ENCODE measurements around the gene FBN2.

The FBN2 gene

GRCh38 chr5:128254789-128255188 lies 283.3 kb downstream of the FBN2 start:
- no peak for DNase-seq (ENCODE audit: low read depth in 2 of 2)

GRCh38 chr5:128253880-128254279 lies 284.2 kb downstream of the FBN2 start:
- no peak for DNase-seq (ENCODE audit: low read depth in 2 of 2)

DNA sequence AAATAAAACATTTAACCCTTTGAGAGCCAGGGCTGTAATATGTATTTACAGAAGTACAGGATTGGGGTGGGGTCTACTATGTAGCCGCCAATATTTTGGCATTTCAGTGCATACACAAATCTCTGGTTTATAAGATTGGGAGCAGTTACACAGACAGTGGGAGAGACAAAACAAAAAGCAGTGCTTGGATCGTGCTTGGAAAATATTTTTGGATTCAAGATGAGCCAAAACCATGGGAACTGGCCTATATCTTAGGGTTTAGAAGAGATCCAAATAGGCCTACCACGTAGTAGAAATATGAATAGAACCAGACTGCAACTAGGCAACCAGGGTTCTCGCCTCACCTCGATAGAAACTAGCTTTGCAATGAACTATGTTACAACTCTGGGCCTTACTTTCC lies 284.9 kb downstream of the FBN2 start:
- DNase-seq (ENCODE audit: low read depth in 2 of 2): no peak

DNA sequence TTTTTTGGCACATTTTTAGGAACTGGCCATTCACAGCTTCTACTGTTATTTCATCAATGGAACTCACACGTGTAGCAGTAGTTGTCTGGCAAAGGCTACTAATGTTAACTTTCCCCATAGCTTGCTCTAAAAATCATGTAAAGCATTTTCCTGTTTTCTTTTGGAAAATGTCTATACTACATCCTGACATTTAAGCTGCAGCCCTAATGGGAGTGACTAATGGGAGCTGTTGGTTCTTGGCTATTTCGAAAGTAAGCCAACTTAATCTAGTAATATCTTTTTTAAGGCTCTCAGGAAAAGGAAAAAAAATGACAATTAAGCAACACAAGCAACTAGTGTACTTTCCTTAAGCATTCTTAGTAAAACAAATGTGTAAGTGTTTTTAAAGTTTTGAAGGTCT lies 285.3 kb downstream of the FBN2 start:
- DNase-seq (ENCODE audit: low read depth in 2 of 2): no peak

- no peak for DNase-seq (ENCODE audit: low read depth in 2 of 2)
Measured at GRCh38 chr5:128252196-128252595, 285.8 kb downstream of the FBN2 start.

DNA sequence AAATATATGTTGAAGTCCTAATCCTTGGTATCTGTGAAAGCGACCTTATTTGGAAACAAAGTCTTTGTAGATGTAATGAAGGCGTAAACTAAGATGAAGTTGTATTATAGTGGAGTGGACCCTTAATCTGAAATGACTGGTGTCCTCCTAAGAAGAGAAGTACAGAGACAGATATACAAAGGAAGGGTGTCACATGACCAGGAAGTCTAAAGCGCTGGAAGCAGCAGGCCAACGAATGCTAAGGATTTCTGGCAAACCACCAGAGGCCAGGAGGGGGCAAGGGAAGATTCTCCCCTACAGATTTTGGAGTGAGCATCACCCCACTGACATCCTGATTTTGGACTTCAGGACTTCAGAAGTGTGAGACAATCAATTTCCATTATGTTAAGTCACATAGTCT lies 292.1 kb downstream of the FBN2 start:
- no peak for DNase-seq (ENCODE audit: low read depth in 2 of 2)

DNA sequence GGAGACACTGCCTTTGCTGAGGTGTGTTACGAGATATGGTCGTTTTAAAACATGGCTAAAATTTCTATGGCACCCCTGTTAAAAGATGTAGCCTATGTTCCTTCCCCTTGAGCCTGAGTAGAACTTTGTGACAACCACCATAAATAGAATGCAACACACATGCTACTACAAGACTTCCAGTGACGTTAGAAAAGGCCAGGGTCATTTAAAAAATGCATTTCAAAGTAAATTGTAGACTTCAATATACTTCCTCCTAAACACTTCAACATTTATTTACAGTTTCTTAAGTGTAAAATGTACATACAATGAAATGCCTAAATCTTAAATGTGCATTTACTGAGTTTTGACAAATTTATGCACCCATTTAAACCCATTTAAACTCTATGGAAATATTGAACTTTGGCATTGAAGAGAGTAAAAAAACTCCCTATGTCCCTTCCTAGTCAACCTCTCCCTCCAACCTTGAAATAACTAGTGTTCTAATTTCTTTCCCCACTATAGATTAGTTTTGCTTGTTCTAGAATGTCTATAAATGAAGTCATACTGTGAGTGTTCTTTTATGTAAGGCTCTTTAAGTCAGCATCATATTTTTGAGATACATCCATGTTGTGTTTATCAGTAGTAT lies 294.0 kb downstream of the FBN2 start:
- no peak for DNase-seq (ENCODE audit: low read depth in 2 of 2)

DNA sequence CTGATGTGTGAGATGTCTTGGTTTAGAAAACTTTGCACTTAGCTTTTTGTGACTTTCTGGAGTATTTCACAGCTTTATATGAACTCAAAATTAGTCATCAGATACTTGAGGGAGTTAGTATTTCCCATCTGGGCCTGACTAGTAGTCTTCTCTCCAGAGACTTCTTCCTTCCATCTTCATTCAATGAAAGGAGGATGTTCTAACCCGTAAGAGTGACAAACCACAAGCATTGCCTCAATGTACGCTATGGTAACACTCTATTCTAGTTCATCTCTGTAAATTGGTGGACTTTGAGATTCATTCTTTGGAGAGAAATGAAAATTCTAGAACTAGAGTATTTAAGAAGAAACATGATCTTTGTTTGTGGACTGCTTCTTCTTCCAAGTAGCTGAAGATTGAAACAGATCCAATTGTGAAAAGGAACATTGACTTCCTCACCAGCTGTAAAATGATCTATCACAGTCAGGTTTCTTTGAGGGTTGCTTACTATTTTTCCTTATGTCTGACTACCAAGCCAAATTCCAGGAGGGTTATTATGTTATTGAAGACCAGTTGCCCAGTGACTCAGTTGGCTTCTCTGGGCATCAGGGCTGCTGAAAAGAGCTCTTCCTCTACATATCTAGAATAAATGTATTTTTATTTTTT lies 296.9 kb downstream of the FBN2 start:
- DNase-seq (ENCODE audit: low read depth in 2 of 2): no peak

- no peak for DNase-seq (ENCODE audit: low read depth in 2 of 2)
Measured at GRCh38 chr5:128237546-128237945, 300.5 kb downstream of the FBN2 start.

- no peak for DNase-seq (ENCODE audit: low read depth in 2 of 2)
Measured at GRCh38 chr5:128237000-128237399, 301.0 kb downstream of the FBN2 start.

GRCh38 chr5:128236334-128236733 lies 301.7 kb downstream of the FBN2 start:
- no peak for DNase-seq (ENCODE audit: low read depth in 2 of 2)

GRCh38 chr5:128234928-128235641 lies 303.0 kb downstream of the FBN2 start:
- DNase-seq (ENCODE audit: low read depth in 2 of 2): no peak

DNA sequence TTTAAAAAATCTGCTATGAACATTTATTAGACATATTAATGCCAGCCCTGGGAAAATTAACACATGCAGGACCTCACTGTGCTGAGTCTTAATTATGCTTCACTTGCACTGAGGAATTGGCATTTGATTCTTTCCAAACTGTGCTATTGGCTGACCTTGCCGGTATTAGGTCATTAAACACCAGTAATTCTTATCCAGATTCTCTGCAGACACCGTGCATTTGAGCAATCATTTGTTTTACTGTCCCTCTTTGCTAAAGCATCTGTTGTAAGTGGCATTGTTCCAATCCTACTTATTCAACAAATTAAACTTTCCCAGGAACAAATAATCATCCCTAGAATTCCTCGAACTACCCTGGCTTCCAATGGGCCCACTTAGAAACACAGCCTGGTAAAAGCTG lies 309.5 kb downstream of the FBN2 start:
- no peak for DNase-seq (ENCODE audit: low read depth in 2 of 2)

- DNase-seq (ENCODE audit: low read depth in 2 of 2): no peak
Measured at GRCh38 chr5:128228008-128228407, 310.0 kb downstream of the FBN2 start.

- DNase-seq (ENCODE audit: low read depth in 2 of 2): no peak
Measured at GRCh38 chr5:128225245-128226030, 312.6 kb downstream of the FBN2 start.

- no peak for DNase-seq (ENCODE audit: low read depth in 2 of 2)
Measured at GRCh38 chr5:128224336-128224735, 313.7 kb downstream of the FBN2 start.

DNA sequence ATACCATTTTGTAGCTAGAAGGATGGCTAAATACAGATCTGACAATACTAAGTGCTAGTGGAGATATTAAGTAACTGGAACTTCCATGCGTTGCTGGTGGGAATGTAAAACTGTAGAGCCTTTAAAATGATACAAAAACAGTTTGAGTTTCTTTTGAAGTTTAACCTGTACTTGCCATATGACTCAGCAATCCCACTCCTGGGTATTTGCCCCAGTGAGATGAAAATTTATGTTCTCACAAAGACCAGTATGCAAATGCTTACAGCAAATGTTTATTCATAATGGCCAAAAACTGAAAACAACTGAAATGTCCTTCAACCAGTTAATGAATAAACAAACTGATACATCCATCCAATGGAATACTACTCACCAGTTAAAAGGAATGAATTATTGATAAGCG lies 317.2 kb downstream of the FBN2 start:
- DNase-seq (ENCODE audit: low read depth in 2 of 2): no peak

GRCh38 chr5:128216860-128217531 lies 321.0 kb downstream of the FBN2 start:
- no peak for DNase-seq (ENCODE audit: low read depth in 2 of 2)

GRCh38 chr5:128216285-128216684 lies 321.8 kb downstream of the FBN2 start:
- no peak for DNase-seq (ENCODE audit: low read depth in 2 of 2)

GRCh38 chr5:128213833-128214232 lies 324.2 kb downstream of the FBN2 start:
- DNase-seq (ENCODE audit: low read depth in 2 of 2): no peak

- DNase-seq (ENCODE audit: low read depth in 2 of 2): no peak
Measured at GRCh38 chr5:128213340-128213739, 324.7 kb downstream of the FBN2 start.
